Right kidney (tissue), 1 donor: ENCODE measurements around the gene INO80D.
A peak's percentile ranks its signal among the peaks of the same experiment; 100 is the strongest.
"Not testable (repeated sequence)": the region's sequence is repeated elsewhere in the genome, so short reads cannot be mapped to it uniquely, and the experiment has no call there.

ENCODE experiments used
- DNase-seq: peaks from one replicate; pipeline ENCODE4 v3.0.0-alpha.2; 2016

The INO80D gene

GRCh38 chr2:206083602-206084438, 2.2 kb downstream of the INO80D start:
- peak; percentile 19 for DNase-seq

- no peak for DNase-seq
Observed at GRCh38 chr2:206082298-206082843, 3.6 kb downstream of the INO80D start.

GRCh38 chr2:206080927-206081326, 5.0 kb downstream of the INO80D start:
- no peak for DNase-seq

GRCh38 chr2:206079699-206080465, 6.1 kb downstream of the INO80D start:
- peak; percentile 3 for DNase-seq

GRCh38 chr2:206077879-206078278, 8.1 kb downstream of the INO80D start:
- not testable (repeated sequence) for DNase-seq

GRCh38 chr2:206075113-206075512, 10.9 kb downstream of the INO80D start:
- no peak for DNase-seq

GRCh38 chr2:206071807-206072206, 14.2 kb downstream of the INO80D start:
- DNase-seq, result no peak

GRCh38 chr2:206069417-206069816, 16.6 kb downstream of the INO80D start:
- DNase-seq, result no peak

GRCh38 chr2:206068207-206068606, 17.8 kb downstream of the INO80D start:
- no peak for DNase-seq

GRCh38 chr2:206064077-206064476, 21.9 kb downstream of the INO80D start:
- no peak for DNase-seq

GRCh38 chr2:206063635-206064034, 22.3 kb downstream of the INO80D start:
- DNase-seq, result no peak

- no peak for DNase-seq
Observed at GRCh38 chr2:206062724-206063123, 23.2 kb downstream of the INO80D start.

- DNase-seq, result no peak
Observed at GRCh38 chr2:206056286-206056685, 29.7 kb downstream of the INO80D start.

GRCh38 chr2:206054952-206055351, 31.0 kb downstream of the INO80D start:
- no peak for DNase-seq

GRCh38 chr2:206051912-206052311, 34.1 kb downstream of the INO80D start:
- no peak for DNase-seq

GRCh38 chr2:206049392-206049791, 36.6 kb downstream of the INO80D start:
- DNase-seq, result no peak

GRCh38 chr2:206045251-206045650, 40.7 kb downstream of the INO80D start:
- DNase-seq, result no peak

GRCh38 chr2:206040525-206040924, 45.4 kb downstream of the INO80D start:
- DNase-seq, result no peak

GRCh38 chr2:206035393-206035792, 50.6 kb downstream of the INO80D start:
- DNase-seq, result not testable (repeated sequence)

GRCh38 chr2:206033452-206033851, 52.5 kb downstream of the INO80D start:
- DNase-seq, result not testable (repeated sequence)

- DNase-seq, result no peak
Observed at GRCh38 chr2:206031950-206032567, 53.9 kb downstream of the INO80D start.

- DNase-seq, result no peak
Observed at GRCh38 chr2:206031162-206031784, 54.7 kb downstream of the INO80D start.
